Measurements from ENCODE around the gene AP1M2.

The AP1M2 gene

GRCh38 chr19:10587022-10587838, at the start of gene AP1M2:
Gene AP1M2, minus strand, starts transcription at chr19:10587312. Its CDS starts 81 bp downstream, at chr19:10587231.
- DNase-seq: peak; percentile 41 to 81 (median 65)

GRCh38 chr19:10636304-10636972, 49.3 kb upstream of the AP1M2 start:
- DNase-seq: no peak

- no peak for DNase-seq
Measured at GRCh38 chr19:10634963-10635362, 47.9 kb upstream of the AP1M2 start.

GRCh38 chr19:10634430-10634829, 47.3 kb upstream of the AP1M2 start:
- no peak for DNase-seq

- no peak for DNase-seq
Measured at GRCh38 chr19:10631874-10632273, 44.8 kb upstream of the AP1M2 start.

- DNase-seq: no peak
Measured at GRCh38 chr19:10625762-10626138, 38.6 kb upstream of the AP1M2 start.

- peak in 2 of 3 experiments; percentile 80 to 84 for DNase-seq
Measured at GRCh38 chr19:10625003-10625761, 38.1 kb upstream of the AP1M2 start, which contains the start of gene SLC44A2. Gene SLC44A2, plus strand, starts transcription at chr19:10625553. Its CDS starts 81 bp downstream, at chr19:10625634.

GRCh38 chr19:10624585-10624984, 37.5 kb upstream of the AP1M2 start:
- DNase-seq: peak in 1 of 3 experiments; percentile 41

GRCh38 chr19:10621966-10622365, 34.9 kb upstream of the AP1M2 start:
- DNase-seq: no peak

GRCh38 chr19:10620786-10621185, 33.7 kb upstream of the AP1M2 start:
- no peak for DNase-seq

GRCh38 chr19:10618846-10619245, 31.7 kb upstream of the AP1M2 start:
- DNase-seq: no peak

GRCh38 chr19:10617409-10618121, 30.5 kb upstream of the AP1M2 start:
- DNase-seq: no peak

GRCh38 chr19:10615429-10616023, 28.4 kb upstream of the AP1M2 start:
- DNase-seq: no peak

GRCh38 chr19:10612499-10613119, 25.5 kb upstream of the AP1M2 start:
- DNase-seq: no peak

- DNase-seq: no peak
Measured at GRCh38 chr19:10611907-10612306, 24.8 kb upstream of the AP1M2 start.

- no peak for DNase-seq
Measured at GRCh38 chr19:10604460-10604980, 17.4 kb upstream of the AP1M2 start.

- peak in 1 of 3 experiments; percentile 36 for DNase-seq
Measured at GRCh38 chr19:10603873-10604459, 16.9 kb upstream of the AP1M2 start.

- no peak for DNase-seq
Measured at GRCh38 chr19:10603084-10603872, 16.2 kb upstream of the AP1M2 start.

- DNase-seq: peak; percentile 56 to 81 (median 76)
Measured at GRCh38 chr19:10602330-10603083, 15.4 kb upstream of the AP1M2 start.

- DNase-seq: no peak
Measured at GRCh38 chr19:10601999-10602329, 14.9 kb upstream of the AP1M2 start.
